Left lung (tissue), 10 donors: ENCODE measurements around the gene USP28. TPM values are rescaled to one million over a fixed set of nuclear protein-coding genes. Genes with fewer than 3 reads are reported as not detected.

Experiments
- ATAC-seq: fragments of 200-7000 bp; cut with Tn5 transposase; one replicate; pipeline ENCODE4 v1.9.1; 2020; ENCODE audit warnings: moderate library complexity
- DNase-seq, 4 donors: peaks; one replicate each; pipeline ENCODE4 v3.0.0-alpha.2; 2013 to 2020
- H3K27ac ChIP-seq, 2 donors: fragments of 200-600 bp; sonication (generic) in 1 of 2; one replicate each; pipeline versions ENCODE4 v1.5.0 to v1.8.0; 2020 to 2021
- H3K27me3 ChIP-seq, 2 donors: fragments of 200-600 bp; sonication (generic) in 1 of 2; one replicate each; pipeline versions ENCODE4 v1.5.0 to v1.8.0; 2020 to 2021
- H3K36me3 ChIP-seq, 2 donors: fragments of 200-600 bp; sonication (generic) in 1 of 2; one replicate each; pipeline versions ENCODE4 v1.5.0 to v1.8.0; 2020 to 2021
- H3K4me1 ChIP-seq, 2 donors: fragments of 200-600 bp; one replicate each; pipeline ENCODE4 v1.8.0; 2021
- H3K4me3 ChIP-seq, 2 donors: fragments of 200-600 bp; sonication (generic) in 1 of 2; one replicate each; pipeline versions ENCODE4 v1.5.0 to v1.8.0; 2020 to 2021; ENCODE audit warnings: mild to moderate bottlenecking in 1 of 2
- H3K9me3 ChIP-seq, 2 donors: fragments of 200-600 bp; sonication (generic) in 1 of 2; one replicate each; pipeline versions ENCODE4 v1.5.0 to v1.8.0; 2020 to 2021
- CTCF ChIP-seq, 2 donors: fragments of 200-600 bp; sonication (generic) in 1 of 2; IDR thresholded peaks; one replicate each; pipeline versions ENCODE4 v1.5.0 to v1.8.0; 2021; ENCODE audit warnings: antibody characterized with exemption in 2 of 2
- intact Hi-C, 2 donors: fragments of 100-400 bp; cut with DNase I; formaldehyde crosslinking; loops; one replicate each; pipeline versions ENCODE4 v1.11.2 to v1.14.2; 2022
- polyA plus RNA-seq, 6 donors: library from polyadenylated mRNA; unstranded; fragments of 120-200 nt; gene quantifications; one replicate each; pipeline ENCODE4 v1.2.1, GENCODE V29; 2013; ENCODE audit not compliant: insufficient read length in 6 of 6
- total RNA-seq, 2 donors: library from RNA; stranded (reverse); fragmentation: NEBNext Ultra II Directional; extraction: Animal tissue kit (Norgen Biotek cat#: 25700); gene quantifications; one replicate each; pipeline ENCODE4 v1.2.1, GENCODE V29; 2021
- donor health status: DM: no; HTN: yes; CAD: no.
- donor health status: DM: no; HTN: no; CAD: no.

Gene USP28
- total and polyA plus RNA-seq, 8 donors: 21.7 to 52.1 (median 39.6) TPM

GRCh38 chr11:113849713-113850112 lies 25.7 kb downstream of the USP28 start:
- ATAC-seq: no peak

GRCh38 chr11:113847580-113847979 lies 27.8 kb downstream of the USP28 start:
- DNase-seq (no peak), ATAC-seq (no peak)
- intact Hi-C loops: no loop called here
- no peaks in the 10 kb centered on the region for H3K27me3 ChIP-seq
- H3K4me1 ChIP-seq: no peaks in the 10 kb centered on the region
- peaks cover 0 to 34% of the 10 kb centered on the region in 2 donors for H3K36me3 ChIP-seq
- no peak overlapping the region for H3K27ac ChIP-seq
- no peaks in the 10 kb centered on the region for H3K9me3 ChIP-seq
- no peak for TF ChIP-seq CTCF (IDR thresholded peaks at IDR 0.05)
- no peak overlapping the region for H3K4me3 ChIP-seq

More at GRCh38 chr11:113849713-113850112, 25.7 kb downstream of the USP28 start:
- Histone ChIP-seq H3K27ac (no peak overlapping the region), H3K4me1 (no peaks in the 10 kb centered on the region), H3K27me3 (no peaks in the 10 kb centered on the region), H3K9me3 (no peaks in the 10 kb centered on the region), H3K4me3 (no peak overlapping the region), H3K36me3 (peaks cover 0 to 35% of the 10 kb centered on the region in 2 donors)
- no peak for TF ChIP-seq CTCF (IDR thresholded peaks at IDR 0.05)
- no peak for DNase-seq
- intact Hi-C loops: no loop called here

- intact Hi-C loops: no loop called here
Measured at GRCh38 chr11:113847111-113847510, 28.3 kb downstream of the USP28 start.

GRCh38 chr11:113841691-113842090 lies 33.7 kb downstream of the USP28 start:
- no peaks in the 10 kb centered on the region for H3K27me3 ChIP-seq
- H3K4me1 ChIP-seq: no peaks in the 10 kb centered on the region
- no peaks in the 10 kb centered on the region for H3K9me3 ChIP-seq
- intact Hi-C loops: no loop called here
- DNase-seq: no peak
- no peak for TF ChIP-seq CTCF (IDR thresholded peaks at IDR 0.05)
- no peak overlapping the region for H3K4me3 ChIP-seq
- no peak overlapping the region for H3K27ac ChIP-seq
- no peak for ATAC-seq
- peaks cover 3 to 38% of the 10 kb centered on the region in 2 donors for H3K36me3 ChIP-seq

More at GRCh38 chr11:113847111-113847510, 28.3 kb downstream of the USP28 start:
- DNase-seq: no peak
- H3K4me1 ChIP-seq: no peaks in the 10 kb centered on the region
- no peaks in the 10 kb centered on the region for H3K9me3 ChIP-seq
- TF ChIP-seq CTCF (IDR thresholded peaks at IDR 0.05): no peak
- H3K4me3 ChIP-seq: no peak overlapping the region
- ATAC-seq: no peak
- H3K36me3 ChIP-seq: peaks cover 0 to 29% of the 10 kb centered on the region in 2 donors
- no peaks in the 10 kb centered on the region for H3K27me3 ChIP-seq
- H3K27ac ChIP-seq: no peak overlapping the region

- Histone ChIP-seq H3K36me3 (peaks cover 3 to 38% of the 10 kb centered on the region in 2 donors), H3K9me3 (no peaks in the 10 kb centered on the region), H3K27ac (no peak overlapping the region), H3K4me3 (no peak overlapping the region), H3K4me1 (no peaks in the 10 kb centered on the region), H3K27me3 (no peaks in the 10 kb centered on the region)
- no peak for ATAC-seq
- no peak for DNase-seq
- intact Hi-C loops: no loop called here
- TF ChIP-seq CTCF (IDR thresholded peaks at IDR 0.05): no peak
Measured at GRCh38 chr11:113840932-113841664, 34.3 kb downstream of the USP28 start.
